ENCODE results near the gene STK17B. TPM values are rescaled to one million over a fixed set of nuclear protein-coding genes. Genes with fewer than 3 reads are reported as not detected.

The STK17B gene
- total RNA-seq, 2 experiments from 2014 or later: 237 to 250 TPM

- TF ChIP-seq CTCF (IDR thresholded peaks at IDR 0.05): no peak
- no peak overlapping the region for H3K27ac Mint-ChIP-seq
- H3K9me3 Mint-ChIP-seq: peaks cover 3% of the 10 kb centered on the region
- peaks cover 79% of the 10 kb centered on the region for H3K4me1 Mint-ChIP-seq (ENCODE audit: low read depth)
- ATAC-seq (no peak), DNase-seq (no peak)
- H3K4me3 Mint-ChIP-seq: no peak overlapping the region
- ChIA-PET CTCF (interaction anchor here (4.9 kb wide), 1 partner anchor 15 kb away, joined by 65 read pairs; no protein-coding TSS in a partner anchor), POLR2A (interaction anchor here (1.6 kb wide), 1 partner anchor 46 kb away, joined by 3 read pairs; the partner anchor contains the start of gene STK17B)
- no peaks in the 10 kb centered on the region for H3K27me3 Mint-ChIP-seq
- intact Hi-C loops (cut with micrococcal nuclease): no loop called here
- H3K36me3 Mint-ChIP-seq (ENCODE audit: low read depth): peaks cover 17% of the 10 kb centered on the region
Measured at GRCh38 chr2:196217116-196217515, 45.7 kb upstream of the STK17B start.

GRCh38 chr2:196215376-196215775 is 44.0 kb upstream of the STK17B start:
- ATAC-seq: no peak
- intact Hi-C loops (cut with micrococcal nuclease): no loop called here
- Mint-ChIP-seq H3K9me3 (peaks cover 4% of the 10 kb centered on the region), H3K36me3 (ENCODE audit: low read depth) (peaks cover 20% of the 10 kb centered on the region), H3K4me3 (no peak overlapping the region), H3K27ac (no peak overlapping the region), H3K4me1 (ENCODE audit: low read depth) (peaks cover 79% of the 10 kb centered on the region), H3K27me3 (no peaks in the 10 kb centered on the region)
- POLR2A ChIA-PET: interaction anchor here (1.7 to 2.3 kb wide), 3 partner anchors 20 to 44 kb away, joined by 4 to 10 read pairs (median 5); partner anchors contain the start of gene STK17B
- CTCF ChIA-PET: interaction anchor here (0.8 to 3.4 kb wide), 6 partner anchors 14 to 137 kb away, joined by 3 to 26 read pairs (median 5); no protein-coding TSS in a partner anchor
- no peak for DNase-seq
- no peak for TF ChIP-seq CTCF (IDR thresholded peaks at IDR 0.05)

DNA sequence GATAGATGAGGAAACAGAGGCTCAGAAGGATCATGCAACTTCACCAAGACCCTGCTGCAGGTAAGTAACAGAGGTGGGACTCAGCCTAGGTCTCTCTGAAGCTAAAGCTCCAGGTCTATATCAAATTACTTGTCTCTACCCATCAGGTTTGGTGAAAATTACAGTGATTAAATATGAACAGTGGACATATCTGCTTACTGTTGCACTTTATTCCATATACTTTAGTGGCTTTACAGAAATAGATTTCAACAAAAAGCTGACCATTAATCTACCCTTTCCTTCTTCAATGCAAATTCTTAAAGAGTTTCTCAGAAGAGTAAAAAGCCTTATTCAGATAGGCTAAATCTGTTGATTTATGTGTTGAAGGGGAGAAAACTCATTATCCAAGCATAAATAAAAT is 42.8 kb upstream of the STK17B start:
- POLR2A ChIA-PET: interaction anchor here (1.0 to 2.3 kb wide), 7 partner anchors 15 to 52 kb away, joined by 3 to 10 read pairs (median 4); partner anchors contain the start of gene STK17B
- Mint-ChIP-seq H3K27me3 (no peaks in the 10 kb centered on the region), H3K27ac (peak overlapping the region; percentile 65), H3K4me1 (ENCODE audit: low read depth) (peaks cover 75% of the 10 kb centered on the region), H3K9me3 (peaks cover 6% of the 10 kb centered on the region), H3K4me3 (no peak overlapping the region), H3K36me3 (ENCODE audit: low read depth) (peaks cover 24% of the 10 kb centered on the region)
- intact Hi-C loops (cut with micrococcal nuclease): no loop called here
- CTCF ChIA-PET: interaction anchor here (1.1 to 3.4 kb wide), 7 partner anchors 10 to 136 kb away, joined by 3 to 26 read pairs (median 4); no protein-coding TSS in a partner anchor
- TF ChIP-seq CTCF (IDR thresholded peaks at IDR 0.05): no peak
- ATAC-seq (no peak), DNase-seq (no peak)

DNA sequence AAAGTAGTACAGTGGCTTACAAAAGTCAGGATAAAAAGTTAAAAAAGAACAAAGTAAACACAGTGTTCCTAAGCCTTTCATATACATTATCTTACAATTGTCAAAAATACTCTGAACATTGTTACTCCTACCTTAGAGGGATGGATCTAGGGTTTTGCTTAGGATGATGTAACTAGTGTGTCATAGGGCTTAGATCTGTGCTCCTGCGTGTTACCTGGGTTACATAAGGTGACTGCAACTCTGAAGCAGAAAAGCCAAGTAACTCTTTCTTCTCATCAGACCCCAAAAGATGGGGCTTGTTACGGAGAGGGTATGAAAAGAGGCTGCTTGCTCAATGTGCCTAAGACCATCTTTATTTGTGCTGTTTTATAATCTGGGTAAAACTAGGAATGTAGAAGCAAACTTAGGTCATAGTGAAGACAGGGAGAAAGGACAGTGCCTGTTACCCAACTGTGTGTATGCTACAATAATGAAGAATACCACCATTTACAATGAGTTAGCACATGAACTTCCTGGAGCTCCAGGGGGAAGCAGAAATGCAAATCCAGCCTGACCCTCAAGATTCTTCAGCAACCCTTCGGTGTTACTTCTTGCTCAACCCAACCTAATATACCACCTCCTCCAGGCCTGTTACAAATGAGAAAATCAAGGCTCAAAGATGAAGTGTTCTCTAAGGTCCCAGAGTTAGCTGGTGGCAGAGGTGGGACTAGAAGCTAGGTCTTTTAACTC is 42.0 kb upstream of the STK17B start:
- peak overlapping the region; percentile 99 for H3K27ac Mint-ChIP-seq
- H3K4me3 Mint-ChIP-seq: no peak overlapping the region
- peaks cover 22% of the 10 kb centered on the region for H3K36me3 Mint-ChIP-seq (ENCODE audit: low read depth)
- H3K9me3 Mint-ChIP-seq: peaks cover 6% of the 10 kb centered on the region
- H3K4me1 Mint-ChIP-seq (ENCODE audit: low read depth): peaks cover 76% of the 10 kb centered on the region
- no peaks in the 10 kb centered on the region for H3K27me3 Mint-ChIP-seq
- TF ChIP-seq CTCF (IDR thresholded peaks at IDR 0.05): no peak
- no peak for DNase-seq
- intact Hi-C loops (cut with micrococcal nuclease): no loop called here
- ChIA-PET POLR2A (interaction anchor here (1.1 to 2.3 kb wide), 6 partner anchors 16 to 44 kb away, joined by 3 to 10 read pairs (median 4); partner anchors contain the start of gene STK17B), CTCF (interaction anchor here (1.1 to 3.4 kb wide), 5 partner anchors 11 to 63 kb away, joined by 3 to 26 read pairs (median 4); no protein-coding TSS in a partner anchor)
- ATAC-seq: peak; percentile 15

GRCh38 chr2:196208915-196209314 is 37.5 kb upstream of the STK17B start:
- ATAC-seq: no peak
- H3K27ac Mint-ChIP-seq: peak overlapping the region; percentile 26

More at GRCh38 chr2:196208915-196209314, 37.5 kb upstream of the STK17B start:
- POLR2A ChIA-PET: interaction anchor here (0.6 to 0.9 kb wide), 3 partner anchors 46 to 127 kb away, joined by 3 to 4 read pairs (median 3); no protein-coding TSS in a partner anchor
- no peak for DNase-seq
- TF ChIP-seq CTCF (IDR thresholded peaks at IDR 0.05): no peak
- H3K4me1 Mint-ChIP-seq (ENCODE audit: low read depth): peaks cover 54% of the 10 kb centered on the region
- CTCF ChIA-PET: interaction anchor here (0.7 to 0.9 kb wide), 3 partner anchors 12 to 68 kb away, joined by 3 read pairs; no protein-coding TSS in a partner anchor
- intact Hi-C loops (cut with micrococcal nuclease): no loop called here
- H3K4me3 Mint-ChIP-seq: no peak overlapping the region
- peaks cover 19% of the 10 kb centered on the region for H3K36me3 Mint-ChIP-seq (ENCODE audit: low read depth)
- H3K9me3 Mint-ChIP-seq: peaks cover 6% of the 10 kb centered on the region
- no peaks in the 10 kb centered on the region for H3K27me3 Mint-ChIP-seq

Measured in activated CD8-positive, alpha-beta T cell treated with anti-CD3 and anti-CD28 coated beads for 36 hours (primary cell).